GM19463 (cell line): ENCODE results near the gene EVC2.

ENCODE experiments used
- ATAC-seq: cut with Tn5 transposase; IDR thresholded peaks from one replicate; pipeline ENCODE4 v1.9.1; 2021; ENCODE audit warnings: mild to moderate bottlenecking, moderate library complexity; ENCODE audit not compliant: unreplicated experiment

Gene EVC2

DNA sequence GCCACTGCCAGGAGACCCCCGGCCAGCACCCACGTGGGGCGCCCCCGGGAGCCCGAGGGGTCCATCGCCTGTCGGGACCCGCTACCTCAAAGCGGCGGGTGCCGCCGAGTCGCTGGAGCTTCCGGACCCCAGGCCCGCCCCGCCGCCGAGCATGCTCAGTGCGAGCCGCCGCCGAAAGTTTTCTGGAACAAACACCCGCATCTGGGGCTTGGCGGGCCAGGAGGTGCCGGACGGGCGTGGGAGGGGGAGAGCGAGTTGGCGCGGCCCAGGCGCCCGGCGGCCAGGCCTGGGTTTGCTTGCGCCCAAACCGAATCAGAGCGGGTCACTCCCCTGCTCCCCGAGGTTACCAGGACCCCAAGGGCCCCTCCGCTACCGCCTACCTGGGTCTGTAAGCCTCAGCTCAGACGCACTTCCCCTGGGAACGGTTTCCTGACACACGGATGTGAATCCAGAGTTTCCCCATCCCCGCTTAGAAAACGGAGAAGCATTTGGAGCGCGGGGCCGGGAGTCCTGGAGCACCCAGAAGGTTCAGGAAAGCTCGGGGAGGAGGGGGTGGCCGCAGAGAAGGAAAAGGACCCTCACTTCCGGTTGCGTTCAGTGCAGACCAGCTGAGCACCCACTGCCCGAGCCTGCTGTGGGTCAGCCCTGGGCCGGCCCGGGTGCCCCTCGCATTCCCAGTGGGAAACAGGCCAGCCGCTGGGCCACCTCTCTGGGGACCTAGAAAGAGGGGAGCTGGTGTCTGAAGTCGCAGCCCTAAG, at the start of gene EVC2:
Gene EVC2, minus strand, starts transcription at position 111 of the 758 bp plus-strand sequence. Its CDS starts 46 bp downstream, at position 65.
- peak; percentile 27 for ATAC-seq

DNA sequence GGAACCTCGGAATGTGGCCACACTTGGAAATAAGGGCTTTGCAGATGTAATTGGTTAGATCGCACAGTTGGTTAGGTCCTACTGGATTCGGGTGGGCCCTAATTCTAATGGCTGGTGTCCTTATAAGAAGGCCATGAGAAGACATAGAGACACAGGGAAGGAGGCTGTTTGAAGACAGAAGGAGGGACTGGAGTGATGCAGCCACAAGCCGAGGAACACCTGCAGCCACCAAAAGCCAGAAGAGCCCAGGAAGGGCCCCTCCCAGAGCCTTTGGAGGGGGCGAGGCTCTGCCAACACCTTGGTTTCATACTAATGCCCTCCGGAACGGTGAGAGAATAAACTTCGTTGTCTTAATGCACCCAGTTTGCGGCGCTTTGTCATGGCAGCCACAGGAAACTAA, 49.6 kb upstream of the EVC2 start:
- no peak for ATAC-seq

DNA sequence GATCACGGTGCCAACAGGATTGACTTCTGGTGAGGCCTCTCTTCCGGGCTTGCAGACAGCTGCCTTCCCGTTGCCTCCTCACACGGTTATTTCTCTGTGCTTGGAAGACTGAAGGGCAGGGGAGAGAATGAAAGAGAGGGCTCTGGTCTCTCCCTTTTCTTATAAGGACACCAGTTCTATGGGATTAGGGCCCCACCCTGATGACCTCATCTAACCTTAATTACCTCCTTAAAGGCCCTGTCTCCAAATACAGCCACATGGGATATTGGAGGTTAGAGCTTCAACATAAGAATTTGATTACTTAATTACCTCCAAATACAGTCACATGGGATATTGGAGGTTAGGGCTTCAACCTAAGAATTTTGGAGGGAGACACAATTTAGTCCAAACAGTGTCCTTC, 49.2 kb upstream of the EVC2 start:
- no peak for ATAC-seq

DNA sequence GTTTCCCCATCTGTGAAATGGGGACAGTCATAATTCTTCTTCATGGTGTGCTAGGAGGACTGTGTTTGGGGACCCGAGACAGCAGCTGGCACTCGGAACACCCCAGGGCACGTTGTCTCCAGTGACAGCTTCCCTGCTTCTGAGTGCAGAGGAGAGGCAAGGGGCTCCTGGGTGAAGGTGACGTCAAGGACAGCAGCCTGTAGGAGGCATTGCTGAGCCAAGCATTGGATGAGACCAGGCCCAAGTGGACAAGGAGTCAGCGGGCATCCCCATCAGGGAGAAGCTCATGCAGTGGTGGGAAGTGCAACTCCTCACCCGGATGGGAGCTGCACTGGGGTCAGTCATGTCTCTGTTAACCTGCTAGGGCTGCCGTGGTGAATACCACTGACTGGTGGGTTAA, 48.7 kb upstream of the EVC2 start:
- ATAC-seq, result no peak

- no peak for ATAC-seq
Measured at GRCh38 chr4:5756271-5756670, 47.9 kb upstream of the EVC2 start.

DNA sequence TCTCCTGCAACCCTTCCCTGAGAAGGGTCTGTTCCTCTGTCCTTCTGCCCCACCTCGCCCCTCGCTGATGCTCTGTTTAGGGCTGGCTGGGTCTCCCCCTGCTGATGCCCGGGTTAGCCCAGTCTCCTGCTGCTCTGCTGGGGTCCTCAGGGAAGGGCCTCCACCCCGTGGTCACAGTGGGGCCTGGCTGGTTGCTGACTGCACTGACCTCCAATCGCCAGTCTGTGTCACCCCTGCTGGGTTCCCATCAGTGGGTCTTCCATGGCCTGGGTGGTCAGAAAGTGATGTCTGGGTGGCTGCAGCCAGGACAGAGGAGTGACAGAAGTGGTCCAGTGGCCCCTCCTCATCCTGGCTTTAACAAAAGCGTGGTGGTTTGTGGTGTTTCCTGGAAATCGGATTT, 47.3 kb upstream of the EVC2 start:
- no peak for ATAC-seq

DNA sequence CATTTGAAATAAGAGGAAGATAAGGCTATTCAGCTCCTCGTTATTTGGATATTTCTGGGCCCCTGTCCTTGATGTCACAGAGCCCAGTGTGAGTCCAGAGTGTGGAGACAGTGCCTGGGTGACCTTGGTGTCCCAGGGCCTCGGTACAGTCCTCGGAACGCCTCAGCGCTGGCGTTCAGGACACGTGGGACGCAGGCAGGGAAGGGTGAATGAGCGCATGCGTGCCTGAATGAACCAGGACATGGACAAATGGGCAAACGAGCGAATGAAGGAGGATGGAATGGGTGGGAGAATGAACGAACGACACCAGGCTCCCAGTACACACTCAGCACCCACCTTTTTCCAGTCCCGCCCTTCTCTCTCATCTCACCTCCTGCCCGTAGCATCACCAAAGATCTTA, 46.8 kb upstream of the EVC2 start:
- ATAC-seq, result no peak

DNA sequence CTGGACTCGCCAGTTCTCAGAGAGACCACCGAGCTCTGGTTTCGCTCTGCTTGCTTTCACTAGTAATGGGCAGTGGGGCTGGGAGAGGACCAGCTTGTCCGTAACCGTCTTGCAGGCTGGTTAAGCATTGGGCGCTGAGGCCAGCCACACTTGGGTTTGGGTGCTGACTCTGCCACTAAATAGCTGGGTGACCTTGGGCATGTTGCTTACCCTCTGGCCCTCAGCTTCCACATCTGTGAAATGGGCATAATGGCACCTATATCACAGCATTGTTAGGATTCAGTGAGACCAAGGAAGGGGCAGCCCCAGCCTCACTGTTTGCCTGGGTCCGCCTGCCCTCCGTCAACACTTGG, 46.1 kb upstream of the EVC2 start:
- ATAC-seq, result no peak

DNA sequence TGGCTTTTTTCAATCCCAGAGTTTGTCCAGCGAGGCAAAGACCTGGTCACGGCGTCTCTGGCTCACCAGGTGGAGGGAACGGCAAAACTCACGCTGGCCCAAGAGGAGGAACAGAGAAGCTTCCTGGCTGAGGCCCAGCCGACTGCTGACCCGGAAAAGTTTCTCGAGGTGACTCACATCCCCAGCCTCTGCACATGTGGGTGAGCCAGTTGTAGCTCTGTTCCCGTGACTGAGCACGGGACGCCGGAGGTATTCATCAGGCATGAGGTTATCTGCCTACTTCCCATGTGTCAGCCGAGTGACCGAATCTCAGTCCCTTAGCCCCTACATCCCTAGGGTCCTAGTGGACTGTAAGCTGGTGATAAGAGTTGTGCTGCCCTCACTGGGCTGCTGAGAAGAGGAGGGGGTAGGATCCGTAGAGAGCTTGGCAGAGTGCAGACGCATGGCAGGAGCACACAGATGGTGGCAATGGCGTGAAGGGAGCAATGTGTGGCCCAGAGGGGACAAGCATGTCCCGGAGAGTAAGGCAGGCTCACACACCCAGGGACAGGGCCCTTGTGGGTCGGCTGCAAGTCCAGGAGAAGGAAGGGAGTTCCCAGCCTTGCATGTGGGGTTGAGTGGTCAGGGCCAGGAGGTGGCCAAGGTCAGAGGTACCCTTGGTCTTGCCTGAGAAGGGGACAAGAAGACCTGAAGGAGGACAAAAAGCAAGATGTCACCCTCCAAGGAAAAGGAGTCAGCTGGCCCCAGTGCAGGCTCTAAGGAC, 45.6 kb upstream of the EVC2 start:
- ATAC-seq, result no peak

DNA sequence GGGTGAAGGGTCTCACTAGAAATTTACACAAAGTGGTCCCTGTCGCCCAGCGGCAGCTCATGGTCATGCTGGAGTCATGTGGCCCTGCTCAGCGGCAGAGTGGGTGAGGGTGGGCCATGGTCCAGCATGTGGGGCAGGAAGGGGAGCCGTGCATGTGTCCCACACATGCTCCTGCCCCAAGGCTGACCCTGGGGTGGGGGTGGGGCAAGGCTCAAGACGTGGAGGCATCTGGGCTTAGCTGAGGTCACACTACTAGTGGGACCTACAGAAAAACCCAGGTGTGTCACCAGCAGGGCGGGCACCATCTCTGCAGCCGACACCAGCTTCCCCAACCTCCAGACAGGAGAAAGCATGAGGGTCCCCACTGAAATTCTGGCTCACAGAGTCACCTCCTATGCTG, 45.0 kb upstream of the EVC2 start:
- ATAC-seq, result no peak

DNA sequence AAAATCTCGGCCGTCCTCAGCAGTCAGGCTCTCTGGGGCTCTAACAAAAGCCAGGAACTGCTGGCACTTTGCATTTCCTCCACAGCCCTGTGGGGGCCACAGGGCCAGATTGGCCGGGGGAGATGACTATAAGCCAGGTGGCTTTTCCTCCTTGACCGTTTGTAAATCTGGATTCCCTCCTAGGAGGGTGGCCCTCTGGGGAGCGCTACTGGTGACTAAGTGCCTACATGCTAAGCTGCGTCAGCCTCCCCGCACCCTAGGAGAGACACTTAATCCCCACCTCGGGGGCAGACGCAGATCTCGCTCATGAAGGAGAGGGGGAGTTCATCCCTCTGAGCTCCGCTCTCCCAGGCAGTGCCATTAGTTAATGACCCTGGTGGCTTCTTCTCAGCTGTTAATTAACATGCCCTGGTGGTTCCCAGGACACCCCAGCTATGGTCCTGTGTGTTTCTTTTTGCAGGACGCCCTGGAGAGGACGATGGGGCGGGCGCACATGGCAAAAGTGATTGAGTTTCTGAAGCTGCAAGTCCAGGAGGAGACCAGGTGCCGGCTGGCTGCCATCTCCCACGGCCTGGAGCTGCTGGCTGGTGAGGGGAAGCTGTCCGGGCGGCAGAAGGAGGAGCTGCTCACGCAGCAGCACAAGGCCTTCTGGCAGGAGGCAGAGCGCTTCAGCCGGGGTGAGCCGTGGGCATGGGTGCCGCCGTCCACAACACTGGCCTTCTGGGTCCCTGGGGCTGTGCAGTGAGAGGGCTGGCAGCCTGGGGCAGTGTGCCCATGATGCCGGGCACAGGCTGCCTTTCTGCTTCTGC, 44.2 kb upstream of the EVC2 start:
- no peak for ATAC-seq

GRCh38 chr4:5751666-5752375, 43.5 kb upstream of the EVC2 start:
- no peak for ATAC-seq

DNA sequence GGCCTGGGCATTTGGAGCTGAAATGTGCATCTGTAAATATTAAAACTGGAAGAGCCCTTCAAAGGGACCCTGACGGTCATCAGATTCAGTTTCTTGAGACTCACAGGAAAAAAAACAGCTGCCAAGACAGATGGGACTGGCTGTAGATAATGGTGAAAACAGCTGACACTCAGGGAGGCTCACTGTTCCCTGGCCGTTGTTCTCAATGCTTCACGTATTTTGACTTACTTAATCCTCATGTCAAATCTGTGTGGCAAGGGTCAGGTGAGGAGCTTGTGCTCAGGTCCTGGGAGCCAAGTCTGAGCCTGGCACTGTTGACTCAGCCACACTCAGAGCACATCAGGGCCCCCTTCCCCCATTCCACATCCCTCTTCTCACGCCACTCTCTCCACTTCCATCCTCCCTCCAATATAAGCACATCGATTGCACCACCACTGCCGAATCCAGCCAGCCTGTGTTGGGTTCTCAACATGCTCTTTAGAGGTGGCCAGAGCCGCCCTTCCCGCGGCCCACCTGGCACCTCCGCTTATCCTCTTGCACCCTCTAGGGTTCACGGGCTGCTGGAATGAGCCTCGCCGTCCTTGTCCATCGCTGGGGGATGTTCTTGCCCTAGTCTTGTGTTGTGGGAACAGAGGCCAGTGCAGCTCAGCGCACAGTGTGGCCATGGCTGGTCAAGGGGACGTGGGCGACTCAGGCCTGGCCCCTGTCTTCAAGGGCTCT, 42.7 kb upstream of the EVC2 start:
- ATAC-seq, result no peak

DNA sequence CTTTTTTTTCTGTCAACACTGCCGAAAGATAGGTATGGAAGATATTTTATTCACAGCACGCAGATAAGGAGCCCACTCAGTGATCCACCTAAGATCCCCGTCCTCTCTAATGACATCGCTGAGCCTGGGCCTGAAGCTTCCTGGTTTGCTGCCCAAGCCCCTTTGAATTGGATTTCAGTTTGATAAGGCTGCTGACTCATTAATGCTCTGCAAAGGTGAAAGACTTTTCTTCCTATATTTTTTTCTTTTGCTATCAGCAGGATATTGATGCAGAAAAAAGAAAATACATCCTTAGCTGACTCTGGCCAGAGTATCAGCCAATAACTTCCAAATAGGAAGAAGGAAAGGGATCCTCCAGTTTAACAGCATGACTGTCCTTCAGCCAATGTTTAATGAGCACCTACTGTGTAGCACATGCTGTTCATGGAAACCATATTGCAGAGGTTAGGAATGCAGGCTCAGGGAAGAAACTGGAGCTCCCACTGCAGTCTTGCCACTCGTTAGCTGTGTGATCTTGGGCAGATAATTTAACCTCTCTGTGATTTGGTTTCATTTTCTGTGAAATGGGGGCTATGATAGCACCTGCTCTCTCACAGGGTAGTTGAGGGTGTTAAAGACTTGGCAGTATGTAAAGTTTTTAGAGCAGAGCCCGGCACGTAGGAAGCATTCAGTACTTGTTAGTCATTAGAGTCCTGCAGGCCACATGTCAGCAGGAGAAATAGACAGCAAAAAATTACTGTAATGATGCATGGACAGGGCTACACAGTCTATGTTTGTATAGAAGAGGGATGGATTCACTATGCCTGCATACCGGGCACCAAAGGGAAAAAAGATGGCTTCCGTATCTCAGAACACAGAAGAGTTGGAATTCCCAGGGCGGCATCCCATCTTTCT, 41.9 kb upstream of the EVC2 start:
- ATAC-seq, result no peak

DNA sequence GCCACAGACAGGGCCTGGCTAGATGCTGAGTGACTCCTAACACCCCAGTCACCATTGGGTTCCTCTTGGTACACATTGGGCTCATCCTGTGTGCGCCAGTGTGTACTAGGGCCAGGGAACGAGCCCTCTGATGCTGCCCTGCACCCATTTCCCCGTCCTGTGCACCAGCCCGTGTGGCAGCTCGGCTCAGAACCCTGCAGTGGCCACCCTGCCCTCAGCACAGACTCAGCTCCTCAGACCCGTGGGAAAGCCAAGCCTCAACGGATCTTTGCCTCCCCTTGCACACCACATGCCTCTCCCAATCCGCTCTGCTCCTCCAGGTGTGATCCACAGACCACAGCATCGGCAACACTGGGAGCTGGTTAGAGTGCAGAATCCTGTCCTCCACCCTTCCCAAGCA, 41.2 kb upstream of the EVC2 start:
- no peak for ATAC-seq

DNA sequence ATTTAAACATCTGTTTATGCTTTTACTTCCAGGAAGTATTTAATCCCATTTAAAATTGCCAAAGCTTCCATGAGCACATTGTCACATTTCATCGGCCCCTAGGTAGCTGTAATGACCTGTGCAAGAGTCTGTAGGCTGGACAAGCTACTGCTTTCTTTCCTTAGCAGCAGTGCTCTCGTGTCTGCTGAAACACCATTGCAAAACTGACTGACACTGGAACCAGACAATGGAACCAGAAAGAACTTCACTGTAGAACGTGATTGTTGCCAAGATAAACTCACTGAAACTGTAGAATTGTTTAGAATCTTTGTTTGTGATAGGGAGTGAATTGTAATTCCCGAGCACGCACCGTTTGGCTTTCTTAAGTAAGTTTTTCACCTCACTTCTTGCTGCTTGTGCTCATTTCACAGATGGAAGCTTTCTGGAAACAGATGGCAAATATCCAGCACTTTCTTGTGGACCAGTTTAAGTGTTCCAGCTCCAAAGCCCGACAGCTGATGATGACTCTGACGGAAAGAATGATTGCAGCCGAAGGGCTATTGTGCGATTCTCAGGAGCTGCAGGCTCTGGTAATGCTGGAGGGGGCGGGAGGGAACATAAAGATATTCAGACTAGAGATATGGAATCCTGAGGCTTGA, 39.5 kb upstream of the EVC2 start:
- ATAC-seq, result no peak

DNA sequence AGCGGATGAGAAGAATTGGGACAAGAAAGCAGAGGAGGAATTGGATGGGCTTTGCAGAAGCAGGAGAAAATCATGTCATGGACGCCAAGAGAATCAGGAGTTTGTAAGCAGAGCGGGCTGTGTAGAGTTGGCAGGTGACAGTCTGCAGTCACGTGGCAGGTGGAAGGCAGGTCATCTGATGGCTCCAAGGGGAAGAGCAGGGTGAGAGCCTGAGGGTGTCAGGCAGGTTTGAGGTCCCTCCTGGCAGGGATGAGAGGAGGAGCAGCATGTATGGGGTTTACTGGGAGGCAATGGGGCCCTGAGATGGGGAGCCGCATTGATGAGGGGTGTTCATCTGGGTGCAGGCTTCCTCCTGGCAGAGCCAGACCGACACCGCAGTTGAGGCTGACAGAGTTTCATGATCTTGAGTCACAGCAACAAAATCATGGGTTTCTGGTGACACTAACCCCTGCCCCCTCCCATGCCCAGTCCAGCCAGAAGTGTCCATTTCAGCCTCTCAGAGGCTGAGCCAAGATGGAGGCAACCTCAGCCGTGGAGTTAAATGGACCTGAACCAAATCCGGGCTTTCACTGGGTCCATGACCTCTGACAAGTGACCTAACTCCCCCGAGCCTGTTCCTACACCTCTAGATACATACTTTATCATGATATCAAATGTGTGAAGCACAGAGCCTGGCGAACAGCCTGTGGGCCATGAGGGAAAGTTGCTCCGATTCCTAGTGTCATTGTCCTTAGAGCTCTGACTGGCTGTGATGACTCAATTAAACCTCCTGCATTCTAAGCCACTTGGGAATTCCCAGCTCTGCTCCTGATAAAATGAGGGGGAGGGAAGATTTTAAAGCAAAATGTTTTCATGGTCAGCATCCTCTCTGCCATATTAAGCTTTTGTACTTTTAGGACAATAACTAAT, 38.7 kb upstream of the EVC2 start:
- no peak for ATAC-seq

DNA sequence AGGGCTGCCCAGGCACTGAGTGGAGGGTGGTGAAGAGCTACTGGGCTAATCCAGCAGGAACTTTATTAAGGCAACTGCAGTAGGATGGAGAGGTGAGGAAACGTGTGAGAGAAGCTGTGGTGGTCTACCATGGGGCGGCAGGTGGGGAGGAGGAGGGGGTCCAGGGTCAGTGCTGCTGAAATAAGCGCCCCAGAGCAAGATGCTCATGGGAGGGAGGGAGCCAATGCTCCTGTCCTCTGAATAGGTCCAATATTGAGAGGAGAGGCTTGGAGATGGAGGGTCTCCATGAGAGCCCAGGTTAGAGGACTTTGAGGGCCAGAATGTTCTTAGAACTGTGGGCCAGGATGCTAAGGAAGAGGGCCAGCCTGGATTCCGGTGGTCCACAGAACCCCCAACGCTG, 37.9 kb upstream of the EVC2 start:
- no peak for ATAC-seq
